BE2C (cell line): ENCODE data around the gene TRIOBP.

Experiments
- DNase-seq: peaks from one replicate; pipeline ENCODE4 v3.0.0-alpha.2; 2020
- H3K27me3 ChIP-seq: fragments of 250-450 bp; sonication (Bioruptor Pico); 2 replicates; pipeline ENCODE4 v1.5.1; 2020; ENCODE audit warnings: mild to moderate bottlenecking
- H3K36me3 ChIP-seq: fragments of 250-450 bp; sonication (Bioruptor Pico); 2 replicates; pipeline ENCODE4 v1.5.1; 2020; ENCODE audit warnings: mild to moderate bottlenecking
- H3K4me1 ChIP-seq: fragments of 250-450 bp; sonication (Bioruptor Pico); 2 replicates; pipeline ENCODE4 v1.5.1; 2020
- H3K4me3 ChIP-seq: 2 replicates; pipeline ENCODE4 v1.5.1; 2011; ENCODE audit warnings: low read depth, low read length
- H3K9me3 ChIP-seq: fragments of 250-450 bp; sonication (Bioruptor Pico); 2 replicates; pipeline ENCODE4 v1.5.1; 2020
- TF ChIP-seq, protein P1 (sequence below): IDR thresholded peaks from 2 replicates; pipeline ENCODE4 v1.5.1; 2012; ENCODE audit warnings: mild to moderate bottlenecking, low read depth, low read length

The TRIOBP gene

GRCh38 chr22:37665487-37665886 is 31.4 kb upstream of the TRIOBP start:
- TF ChIP-seq, protein P1, sequence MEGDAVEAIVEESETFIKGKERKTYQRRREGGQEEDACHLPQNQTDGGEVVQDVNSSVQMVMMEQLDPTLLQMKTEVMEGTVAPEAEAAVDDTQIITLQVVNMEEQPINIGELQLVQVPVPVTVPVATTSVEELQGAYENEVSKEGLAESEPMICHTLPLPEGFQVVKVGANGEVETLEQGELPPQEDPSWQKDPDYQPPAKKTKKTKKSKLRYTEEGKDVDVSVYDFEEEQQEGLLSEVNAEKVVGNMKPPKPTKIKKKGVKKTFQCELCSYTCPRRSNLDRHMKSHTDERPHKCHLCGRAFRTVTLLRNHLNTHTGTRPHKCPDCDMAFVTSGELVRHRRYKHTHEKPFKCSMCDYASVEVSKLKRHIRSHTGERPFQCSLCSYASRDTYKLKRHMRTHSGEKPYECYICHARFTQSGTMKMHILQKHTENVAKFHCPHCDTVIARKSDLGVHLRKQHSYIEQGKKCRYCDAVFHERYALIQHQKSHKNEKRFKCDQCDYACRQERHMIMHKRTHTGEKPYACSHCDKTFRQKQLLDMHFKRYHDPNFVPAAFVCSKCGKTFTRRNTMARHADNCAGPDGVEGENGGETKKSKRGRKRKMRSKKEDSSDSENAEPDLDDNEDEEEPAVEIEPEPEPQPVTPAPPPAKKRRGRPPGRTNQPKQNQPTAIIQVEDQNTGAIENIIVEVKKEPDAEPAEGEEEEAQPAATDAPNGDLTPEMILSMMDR, result no peak
- no peaks in the 10 kb centered on the region for H3K9me3 ChIP-seq
- H3K36me3 ChIP-seq, result peaks cover 43% of the 10 kb centered on the region
- no peak for DNase-seq
- no peaks in the 10 kb centered on the region for H3K27me3 ChIP-seq
- no peak overlapping the region for H3K4me3 ChIP-seq
- peaks cover 4% of the 10 kb centered on the region for H3K4me1 ChIP-seq

- Histone ChIP-seq H3K4me3 (no peak overlapping the region), H3K4me1 (peaks cover 4% of the 10 kb centered on the region; the same call in 1 of the 2 replicates), H3K36me3 (peaks cover 35% of the 10 kb centered on the region), H3K27me3 (no peaks in the 10 kb centered on the region), H3K9me3 (no peaks in the 10 kb centered on the region)
- TF ChIP-seq, protein P1, result no peak
- no peak for DNase-seq
Measured at GRCh38 chr22:37669586-37669985, 27.3 kb upstream of the TRIOBP start.

DNA sequence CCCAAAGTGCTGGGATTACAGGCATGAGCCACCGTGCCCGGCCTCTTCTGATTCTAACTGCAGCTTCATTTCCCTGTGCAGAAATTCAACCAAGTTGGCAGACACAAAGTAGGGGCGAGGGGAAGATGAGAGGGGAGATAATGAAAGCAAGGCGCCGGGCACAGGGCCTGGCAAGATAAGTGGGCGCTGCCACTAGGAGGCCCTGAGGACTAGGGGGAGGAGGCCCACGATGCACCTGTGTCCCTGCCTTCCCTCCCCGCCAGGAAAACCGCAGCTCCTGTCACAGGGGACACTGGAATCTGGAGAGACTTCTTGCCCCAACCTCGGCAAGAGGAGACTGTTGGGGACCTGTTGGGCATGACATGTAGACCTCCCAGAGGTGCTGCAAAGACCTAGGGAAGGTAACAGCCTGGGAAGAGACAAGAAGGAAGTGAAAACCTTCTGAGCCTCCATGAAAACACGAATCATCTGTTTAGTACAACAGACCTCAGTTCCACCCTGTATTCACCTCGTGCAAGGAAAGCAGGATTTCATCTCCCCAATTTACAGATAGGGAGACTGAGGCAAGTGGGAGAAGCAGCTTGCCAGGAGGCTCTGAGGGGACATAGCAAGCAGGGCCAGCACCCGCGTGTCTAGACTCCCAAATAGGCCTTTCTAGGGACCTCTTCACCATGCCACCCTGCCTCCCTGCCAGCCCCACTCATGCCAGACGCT is 24.5 kb upstream of the TRIOBP start:
- H3K9me3 ChIP-seq, result no peaks in the 10 kb centered on the region
- peaks cover 15% of the 10 kb centered on the region for H3K4me1 ChIP-seq
- peaks cover 8% of the 10 kb centered on the region for H3K36me3 ChIP-seq
- no peak overlapping the region for H3K4me3 ChIP-seq
- H3K27me3 ChIP-seq, result no peaks in the 10 kb centered on the region
- DNase-seq, result no peak
- TF ChIP-seq, protein P1, result no peak

- Histone ChIP-seq H3K9me3 (no peaks in the 10 kb centered on the region), H3K4me1 (peaks cover 15% of the 10 kb centered on the region), H3K4me3 (no peak overlapping the region), H3K27me3 (no peaks in the 10 kb centered on the region), H3K36me3 (peaks cover 4% of the 10 kb centered on the region; the same call in 1 of the 2 replicates)
- DNase-seq, result no peak
- TF ChIP-seq, protein P1, result no peak
Measured at GRCh38 chr22:37672920-37673455, 23.9 kb upstream of the TRIOBP start.

GRCh38 chr22:37674248-37674647 is 22.6 kb upstream of the TRIOBP start:
- no peaks in the 10 kb centered on the region for H3K36me3 ChIP-seq
- H3K27me3 ChIP-seq, result no peaks in the 10 kb centered on the region
- TF ChIP-seq, protein P1, result no peak
- H3K4me1 ChIP-seq, result peaks cover 15% of the 10 kb centered on the region
- no peak overlapping the region for H3K4me3 ChIP-seq
- H3K9me3 ChIP-seq, result no peaks in the 10 kb centered on the region
- DNase-seq, result no peak
